GM23248 (cell line): ENCODE measurements around the gene OR1L4.

Experiments used
- EZH2 ChIP-seq: fragments of 200-600 bp; sonication (generic); IDR thresholded peaks from 2 replicates; pipeline ENCODE4 v1.6.1; 2018; ENCODE audit warnings: antibody characterized with exemption, mild to moderate bottlenecking; ENCODE audit not compliant: insufficient read depth, poor library complexity, severe bottlenecking
- EZH2phosphoT487 ChIP-seq: fragments of 200-600 bp; sonication (generic); IDR thresholded peaks from 2 replicates; pipeline ENCODE4 v1.6.1; 2018; ENCODE audit warnings: antibody characterized with exemption, moderate library complexity, mild to moderate bottlenecking, low read depth; ENCODE audit not compliant: insufficient read depth

DNA sequence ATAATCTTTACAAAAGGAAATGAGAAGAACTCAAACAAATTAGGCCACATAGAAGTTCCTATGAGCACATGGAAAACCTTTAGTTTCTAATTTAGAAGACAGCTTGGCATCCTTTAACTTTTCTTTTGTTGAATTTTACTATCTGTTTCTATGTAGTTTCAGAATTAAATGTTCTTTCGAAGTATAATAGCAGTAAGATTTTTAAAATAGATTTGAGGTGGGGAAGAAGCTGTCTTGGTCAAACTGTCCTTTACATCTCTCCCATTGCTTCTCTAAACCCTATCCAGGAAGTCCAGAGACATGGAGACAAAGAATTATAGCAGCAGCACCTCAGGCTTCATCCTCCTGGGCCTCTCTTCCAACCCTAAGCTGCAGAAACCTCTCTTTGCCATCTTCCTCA, at the start of gene OR1L4:
- no peak for TF ChIP-seq EZH2phosphoT487
- TF ChIP-seq EZH2, result no peak
